ENCODE measurements around the gene RPS15.

- no peak for TF ChIP-seq CTCF (conservative IDR thresholded peaks at IDR 0.05; ENCODE audit: low read length)
- TF ChIP-seq EZH2phosphoT487 (IDR thresholded peaks at IDR 0.05; ENCODE audit: borderline replicate concordance): no peak
These were observed 27.4 kb upstream of the RPS15 start for GRCh38 chr19:1410789-1411188.
